ENCODE results near the gene BNIPL.

The BNIPL gene, protein sequence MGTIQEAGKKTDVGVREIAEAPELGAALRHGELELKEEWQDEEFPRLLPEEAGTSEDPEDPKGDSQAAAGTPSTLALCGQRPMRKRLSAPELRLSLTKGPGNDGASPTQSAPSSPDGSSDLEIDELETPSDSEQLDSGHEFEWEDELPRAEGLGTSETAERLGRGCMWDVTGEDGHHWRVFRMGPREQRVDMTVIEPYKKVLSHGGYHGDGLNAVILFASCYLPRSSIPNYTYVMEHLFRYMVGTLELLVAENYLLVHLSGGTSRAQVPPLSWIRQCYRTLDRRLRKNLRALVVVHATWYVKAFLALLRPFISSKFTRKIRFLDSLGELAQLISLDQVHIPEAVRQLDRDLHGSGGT

DNA sequence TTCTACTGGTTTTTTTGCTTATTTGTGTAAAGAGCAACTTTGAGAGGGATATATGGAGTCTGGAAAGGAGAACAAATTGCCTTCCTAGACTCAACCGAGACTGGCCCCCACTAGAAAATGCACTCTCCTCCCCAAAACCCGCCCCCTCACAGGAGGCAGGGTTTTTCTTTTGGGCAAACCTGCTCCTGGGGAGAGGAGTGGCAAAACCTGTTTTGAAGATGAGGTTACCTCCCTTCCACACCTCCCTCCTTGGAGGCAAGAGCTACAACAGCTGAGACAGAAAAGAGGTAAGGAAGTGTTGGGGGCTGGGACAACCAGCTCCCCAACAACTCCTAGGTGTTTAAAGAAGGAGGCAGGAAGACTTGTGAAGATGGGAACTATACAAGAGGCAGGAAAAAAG, at the start of gene BNIPL:
Gene BNIPL (plus strand): TSS at position 231 of the 400 bp plus-strand sequence. CDS start 140 bp downstream, at position 371.
- DNase-seq = no peak

DNA sequence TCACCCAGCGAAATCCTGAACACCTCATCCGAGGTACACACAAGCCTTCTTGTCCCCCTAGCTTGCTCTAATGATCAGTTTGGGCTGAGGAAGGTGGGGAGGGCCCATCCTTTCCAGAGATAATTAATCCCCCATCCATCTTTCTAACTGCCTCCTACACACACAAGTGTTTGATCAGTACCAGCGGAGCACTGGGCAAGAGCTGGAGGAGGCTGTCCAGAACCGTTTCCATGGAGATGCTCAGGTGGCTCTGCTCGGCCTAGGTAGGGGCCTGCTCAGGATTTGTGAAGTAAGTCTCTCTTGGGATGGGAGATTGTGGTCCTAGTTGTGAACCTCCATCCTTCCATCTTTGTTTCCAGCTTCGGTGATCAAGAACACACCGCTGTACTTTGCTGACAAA, 48.5 kb upstream of the BNIPL start:
- no peak for DNase-seq

DNA sequence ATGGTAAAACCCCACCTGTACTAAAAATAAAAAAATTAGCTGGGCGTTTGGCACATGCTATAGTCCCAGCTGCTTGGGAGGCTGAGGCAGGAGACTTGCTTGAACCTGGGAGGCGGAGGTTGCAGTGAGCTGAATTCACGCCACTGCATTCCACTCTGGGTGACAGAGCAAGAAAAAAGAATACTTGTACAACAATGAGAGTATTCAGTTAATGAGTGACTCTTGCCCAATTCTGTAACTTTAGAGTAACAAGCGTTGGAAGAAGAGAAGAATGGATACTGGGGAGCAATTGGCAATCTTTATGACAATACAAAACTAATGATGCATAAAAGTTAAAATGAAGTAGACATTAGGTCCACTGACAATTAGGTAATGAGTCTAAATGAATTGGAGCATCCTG, 43.8 kb upstream of the BNIPL start:
- DNase-seq = no peak

DNA sequence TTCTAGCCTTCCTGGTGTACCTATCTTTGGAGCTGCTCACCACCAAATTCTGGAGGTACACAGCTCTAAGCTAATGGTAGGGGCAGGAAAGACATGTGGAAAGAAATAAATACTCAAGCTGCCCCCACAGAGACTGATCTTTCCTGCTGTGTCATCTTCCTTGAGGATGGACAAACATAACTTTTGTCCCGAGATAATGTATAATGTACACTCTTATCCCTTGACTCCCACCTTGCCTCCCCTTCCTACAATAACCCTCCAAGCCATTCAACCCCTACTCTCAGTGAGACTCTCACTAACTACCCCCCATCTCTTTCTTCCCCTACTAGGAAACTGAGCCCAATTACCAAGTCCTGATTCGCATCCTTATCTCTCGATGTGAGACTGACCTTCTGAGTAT, 42.1 kb upstream of the BNIPL start:
- DNase-seq = no peak

DNA sequence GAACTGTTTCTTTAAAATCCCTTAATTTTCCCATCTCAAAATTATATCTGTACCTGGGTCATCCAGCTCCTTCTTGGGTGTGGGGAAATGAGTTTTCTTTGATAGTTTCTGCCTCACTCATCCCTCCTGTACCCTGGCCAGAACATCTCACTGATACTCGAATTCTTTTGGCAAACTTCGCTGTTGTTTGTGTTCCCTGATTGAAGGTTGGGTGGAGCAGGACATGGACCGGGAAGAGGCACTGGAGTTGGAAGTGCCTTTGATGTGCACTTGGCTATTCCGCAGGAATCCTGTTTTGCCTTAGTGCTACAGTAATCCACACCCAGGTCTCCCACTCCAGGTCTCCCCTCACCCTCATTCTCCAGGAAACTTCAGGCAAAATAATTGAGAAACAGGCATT, 40.9 kb upstream of the BNIPL start:
- DNase-seq = no peak

DNA sequence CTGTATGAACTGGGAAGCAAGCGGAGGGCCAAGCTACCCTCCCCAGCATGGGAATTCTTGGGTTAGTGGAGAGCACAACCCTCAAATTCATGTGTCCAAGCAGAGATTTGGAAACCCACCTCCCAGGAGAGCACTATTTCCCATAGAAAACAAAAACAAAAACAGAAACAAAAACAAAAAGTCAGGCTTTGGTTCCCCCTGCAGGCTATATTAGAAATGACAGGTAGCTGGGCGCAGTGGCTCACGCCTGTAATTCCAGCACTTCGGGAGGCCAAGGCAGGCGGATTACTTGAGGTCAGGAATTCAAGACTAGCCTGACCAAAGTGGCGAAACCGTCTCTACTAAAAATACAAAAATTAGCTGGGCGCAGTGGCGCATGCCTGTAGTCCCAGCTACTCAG, 40.5 kb upstream of the BNIPL start:
- no peak for DNase-seq

DNA sequence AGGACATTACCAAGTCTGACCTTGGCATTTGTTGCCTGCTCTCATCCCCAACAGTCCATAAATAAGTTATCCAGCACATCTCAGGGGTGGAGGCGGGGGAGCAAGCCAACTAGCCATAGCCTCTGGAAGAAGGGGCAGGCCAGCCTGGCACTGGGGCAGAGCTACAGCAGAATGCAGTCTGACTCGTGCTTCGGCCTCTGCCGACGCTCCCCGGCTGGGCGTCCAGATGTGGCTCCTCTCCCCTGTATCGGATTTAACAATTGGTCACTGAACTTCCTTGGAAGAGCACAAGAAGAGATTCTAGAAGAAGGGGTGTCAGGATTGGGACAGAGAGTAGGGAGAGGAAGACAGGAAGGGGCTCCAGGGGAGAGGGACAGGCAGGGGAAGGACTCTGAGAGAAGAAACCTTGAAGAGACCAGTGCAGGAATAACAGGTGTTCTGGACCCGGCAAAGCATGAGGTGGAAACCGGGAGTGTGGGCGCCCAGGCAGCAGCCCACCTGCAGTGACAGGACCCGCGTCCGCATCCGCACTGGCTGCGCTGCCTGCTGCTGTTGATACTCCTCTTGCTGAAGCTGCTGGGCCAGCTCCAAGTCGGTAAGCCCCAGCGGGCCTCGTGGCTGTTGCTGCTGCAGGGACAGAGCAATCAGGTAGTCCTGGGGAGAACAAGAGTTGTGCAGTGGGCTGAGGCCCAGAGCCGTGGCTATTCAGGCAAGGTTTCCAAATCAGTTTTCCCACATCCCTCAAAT, 39.1 kb upstream of the BNIPL start:
- no peak for DNase-seq

DNA sequence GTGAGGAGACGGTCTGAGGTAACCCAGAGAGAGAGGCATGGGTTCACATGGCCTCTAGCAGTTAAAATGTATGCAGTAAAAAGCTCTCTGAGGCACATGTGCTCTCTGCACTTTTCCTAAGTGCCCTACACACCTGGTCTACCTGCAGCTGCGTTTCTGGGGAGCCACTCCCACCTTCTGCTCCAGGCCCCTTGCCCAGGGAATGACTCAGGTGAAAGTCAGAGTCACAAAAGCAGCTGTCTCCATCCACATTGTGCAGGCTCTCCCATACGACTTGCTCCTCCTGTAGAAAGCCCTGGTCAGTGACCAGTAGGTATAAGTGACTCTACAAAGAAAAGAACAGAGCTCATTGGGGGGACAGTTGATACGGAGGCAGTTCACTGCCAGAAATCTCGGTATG, 38.4 kb upstream of the BNIPL start:
- no peak for DNase-seq

DNA sequence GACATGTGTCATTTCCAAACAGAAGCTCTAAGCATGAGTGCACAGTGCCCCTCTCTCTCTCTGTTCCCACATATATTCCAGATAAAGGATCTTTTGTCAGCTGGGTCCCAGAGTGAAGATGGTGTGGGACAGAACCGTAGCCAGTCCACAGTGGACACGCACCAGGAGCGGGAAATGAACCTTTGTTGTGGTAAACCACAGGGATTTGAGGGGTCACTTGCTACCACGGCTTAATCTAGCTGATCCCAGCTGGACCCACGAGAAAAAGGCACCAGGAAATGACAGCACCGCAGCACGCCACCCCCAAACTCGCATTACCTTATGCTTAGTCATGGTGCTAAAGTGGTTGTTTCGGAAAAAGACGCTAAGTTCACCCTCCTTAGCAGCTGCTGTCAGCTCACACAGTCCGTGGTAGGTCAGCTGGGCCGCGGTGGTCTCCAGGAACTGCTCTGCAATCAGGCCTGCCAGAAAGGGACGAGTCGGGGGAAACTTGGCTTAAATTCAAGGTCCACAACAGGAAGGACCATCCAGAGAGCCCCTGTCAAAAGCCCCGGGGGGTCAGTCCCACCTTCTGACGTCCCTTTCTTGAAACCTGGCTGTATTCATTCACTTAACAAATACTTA, 37.2 kb upstream of the BNIPL start:
- no peak for DNase-seq

DNA sequence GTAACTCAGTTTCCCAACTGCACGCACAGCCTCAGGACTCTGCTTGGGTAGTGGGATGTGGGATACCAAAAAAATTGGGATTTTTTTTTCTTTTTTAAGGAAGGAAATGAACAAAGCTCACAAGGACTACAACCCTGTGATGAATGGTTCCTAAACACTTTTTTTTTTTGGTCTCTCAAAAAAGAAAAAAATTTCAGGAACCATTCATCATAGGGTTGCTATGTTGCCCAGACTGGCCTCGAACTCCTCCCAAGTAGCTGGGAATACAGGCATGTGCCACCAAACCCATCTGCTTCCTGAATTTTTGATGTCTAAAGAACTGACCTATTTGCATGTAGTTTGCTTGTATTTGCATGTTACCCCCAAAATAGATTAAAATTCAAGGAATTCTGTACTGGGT, 36.5 kb upstream of the BNIPL start:
- DNase-seq = no peak

DNA sequence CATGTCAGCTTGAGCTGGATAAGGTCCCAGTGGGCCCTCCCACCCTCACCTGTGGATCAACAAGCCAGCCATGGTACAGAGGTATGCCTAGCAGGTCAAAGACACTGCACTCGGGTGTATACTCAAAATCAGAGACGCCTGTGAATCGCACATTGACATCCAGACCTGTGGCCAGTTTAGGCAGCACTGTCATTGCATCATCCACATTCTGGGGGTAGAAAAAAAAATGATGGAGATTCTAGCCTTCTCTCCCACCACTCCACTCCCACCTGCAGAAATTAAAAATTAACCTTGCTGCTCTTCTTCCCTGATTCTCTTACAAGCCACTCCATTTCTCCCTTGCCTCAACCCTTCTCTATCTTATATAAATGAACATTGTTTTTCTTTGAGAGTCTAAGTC, 36.0 kb upstream of the BNIPL start:
- DNase-seq = no peak

DNA sequence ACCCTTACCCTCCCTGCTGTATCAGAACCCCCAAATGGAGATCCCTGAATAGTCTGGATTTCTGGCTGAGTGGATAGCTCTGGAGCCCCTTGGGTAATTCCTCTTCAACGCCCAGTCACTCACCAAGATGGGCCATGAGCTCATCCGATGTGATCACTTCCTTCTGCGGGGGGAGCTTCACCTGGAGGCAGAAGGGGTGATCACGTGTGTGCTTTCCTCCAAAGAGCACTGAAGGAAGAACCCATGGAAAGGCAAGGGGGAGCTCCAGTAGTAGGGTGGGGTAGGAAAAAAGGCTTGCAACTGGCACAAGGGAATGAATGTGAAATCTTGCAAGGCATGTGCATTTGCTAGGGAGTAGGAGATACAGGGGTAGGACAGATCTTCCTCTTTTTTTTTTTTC, 34.8 kb upstream of the BNIPL start:
- no peak for DNase-seq

DNA sequence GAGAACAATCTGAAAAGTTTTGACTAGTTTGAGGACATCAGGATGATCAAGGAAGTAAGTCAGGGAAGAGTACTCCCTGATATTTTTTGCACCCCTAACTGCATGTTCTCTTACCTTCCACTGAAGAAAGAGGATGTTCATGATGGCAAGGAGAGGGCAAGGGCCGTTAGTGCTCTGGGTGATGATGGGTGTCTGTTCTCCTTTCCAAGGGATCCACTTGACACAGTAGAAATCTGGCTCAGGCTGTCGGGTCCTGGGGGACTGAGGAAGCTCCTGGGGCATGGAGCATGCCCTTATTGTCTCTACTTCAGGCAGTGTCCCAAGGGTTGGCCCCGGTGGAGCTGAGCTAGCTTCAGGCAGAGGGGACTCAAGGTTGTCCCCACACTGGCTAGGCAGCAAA, 34.3 kb upstream of the BNIPL start:
- no peak for DNase-seq

DNA sequence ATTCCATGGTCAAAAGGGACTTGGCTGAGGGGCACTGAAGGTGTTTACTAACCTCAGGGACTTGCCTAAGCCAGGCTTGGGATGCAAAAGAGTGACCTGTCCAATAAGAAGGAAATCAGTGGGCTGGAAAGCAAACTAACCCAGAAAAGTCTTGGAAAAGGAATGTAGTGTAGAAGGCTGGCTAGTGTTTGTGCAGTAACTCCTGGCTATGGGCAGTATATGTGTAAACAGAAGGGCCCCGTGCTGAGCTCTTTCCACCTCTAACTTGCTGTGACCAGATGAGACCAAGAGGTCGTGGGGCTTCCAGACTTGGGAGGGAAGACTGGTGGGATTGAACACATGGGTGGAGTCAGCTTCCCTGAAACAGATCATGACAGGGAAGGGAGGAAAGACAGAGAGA, 33.8 kb upstream of the BNIPL start:
- no peak for DNase-seq

DNA sequence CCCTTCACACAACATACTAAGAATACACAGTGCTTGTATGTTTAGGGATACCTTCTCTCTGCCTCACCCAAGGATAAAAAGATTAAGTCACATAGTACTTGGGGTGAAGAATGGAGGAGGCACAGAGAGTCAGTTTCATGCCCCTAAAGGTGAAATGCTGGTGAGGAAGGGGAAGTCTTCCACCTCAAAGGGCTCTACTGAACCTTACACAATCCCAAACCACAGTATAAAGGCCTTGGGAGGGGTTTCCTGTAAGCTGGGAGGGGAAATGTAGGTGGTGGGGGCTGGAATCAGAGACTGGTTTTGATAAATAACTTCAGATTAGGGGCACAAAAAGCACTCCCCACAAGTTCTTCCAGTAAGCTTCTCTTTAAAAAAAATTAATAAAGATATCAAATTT, 33.2 kb upstream of the BNIPL start:
- DNase-seq = no peak

DNA sequence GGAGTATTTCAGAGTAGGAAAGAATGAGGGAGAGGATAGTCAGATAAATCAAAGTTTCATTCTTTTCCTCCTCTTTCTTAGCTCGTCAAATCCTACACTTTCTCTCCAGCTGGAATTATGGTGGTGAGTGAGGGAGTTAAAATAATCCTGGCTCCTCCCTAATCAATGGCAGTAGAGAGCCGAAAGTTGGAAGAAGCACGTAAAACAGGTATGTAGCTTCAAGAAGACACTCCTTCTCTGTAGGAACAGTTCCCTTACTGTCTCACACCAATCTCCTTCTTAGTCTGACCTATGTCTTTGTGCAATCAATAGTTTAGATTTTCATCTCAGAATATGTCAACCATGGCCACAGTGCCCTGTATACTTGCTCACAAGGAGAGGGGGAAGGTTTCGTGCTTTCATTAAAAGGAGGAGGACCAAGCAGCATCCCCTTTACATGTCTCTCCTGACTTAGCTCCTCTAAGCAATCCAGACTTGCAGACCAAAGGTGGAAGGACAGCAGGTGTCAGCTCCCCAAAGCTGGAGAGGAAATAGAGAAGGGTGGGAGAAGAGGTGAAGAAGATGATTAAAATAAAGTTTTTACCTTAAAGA, 30.6 kb upstream of the BNIPL start:
- peak; percentile 41 for DNase-seq

DNA sequence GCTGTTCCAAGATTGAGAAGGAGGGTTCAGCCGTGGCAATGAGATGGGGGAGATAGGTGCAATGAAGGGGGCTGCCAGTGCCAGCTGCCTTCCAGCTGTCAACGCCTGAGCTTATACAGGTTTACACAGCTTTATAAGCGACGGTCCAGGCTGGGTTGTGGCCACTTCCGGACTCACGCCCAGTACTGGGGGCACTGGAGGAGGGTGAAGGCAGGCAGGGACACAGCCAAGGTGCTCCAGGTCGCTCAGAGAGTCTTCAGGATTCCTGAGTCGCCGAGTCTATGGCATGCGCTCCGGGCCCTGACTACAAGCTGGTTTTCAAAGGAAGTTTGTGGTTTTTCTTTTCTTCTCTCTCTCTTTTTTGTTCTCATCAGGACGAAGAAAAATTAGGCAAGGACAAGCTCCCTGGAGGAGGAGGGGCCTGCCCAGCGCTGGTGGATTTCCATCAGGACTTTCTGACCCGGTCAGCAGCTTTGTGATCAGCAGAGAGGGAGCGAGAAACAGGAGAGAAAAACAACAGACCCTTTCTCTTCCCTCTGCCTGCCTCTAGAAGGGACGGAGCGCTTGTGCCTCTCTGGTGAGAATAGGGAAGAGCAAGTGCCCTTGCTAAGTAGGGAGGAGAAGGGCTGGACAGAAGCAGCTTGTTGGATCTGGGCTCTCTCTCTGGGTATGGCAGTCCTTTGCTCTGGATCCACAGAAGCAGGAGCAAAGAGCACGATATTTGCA, 29.9 kb upstream of the BNIPL start, which contains the start of gene MINDY1:
Gene MINDY1 (minus strand): TSS at position 576 of the 726 bp plus-strand sequence. CDS start 4,285 bp downstream, outside the sequence.
- DNase-seq = peak; percentile 91

DNA sequence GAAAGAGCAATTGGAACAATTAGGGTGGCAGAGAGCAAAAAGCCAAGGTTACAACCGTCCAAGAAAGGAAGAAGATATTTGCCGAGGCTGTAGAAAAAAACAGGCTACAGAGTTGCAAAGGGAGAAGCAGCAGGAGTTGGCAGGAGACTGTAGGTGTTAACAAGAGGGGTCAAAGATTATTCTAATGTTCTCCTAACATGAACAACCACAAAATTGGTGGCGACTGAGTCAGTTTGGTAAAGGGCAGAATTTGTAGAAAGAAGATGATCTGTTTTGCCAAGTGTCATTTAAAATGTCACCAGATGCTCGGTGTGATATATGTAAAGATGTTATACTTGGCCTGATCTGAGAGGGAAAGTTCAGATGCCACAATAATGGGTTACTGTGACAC, 28.5 kb upstream of the BNIPL start:
- DNase-seq = no peak

DNA sequence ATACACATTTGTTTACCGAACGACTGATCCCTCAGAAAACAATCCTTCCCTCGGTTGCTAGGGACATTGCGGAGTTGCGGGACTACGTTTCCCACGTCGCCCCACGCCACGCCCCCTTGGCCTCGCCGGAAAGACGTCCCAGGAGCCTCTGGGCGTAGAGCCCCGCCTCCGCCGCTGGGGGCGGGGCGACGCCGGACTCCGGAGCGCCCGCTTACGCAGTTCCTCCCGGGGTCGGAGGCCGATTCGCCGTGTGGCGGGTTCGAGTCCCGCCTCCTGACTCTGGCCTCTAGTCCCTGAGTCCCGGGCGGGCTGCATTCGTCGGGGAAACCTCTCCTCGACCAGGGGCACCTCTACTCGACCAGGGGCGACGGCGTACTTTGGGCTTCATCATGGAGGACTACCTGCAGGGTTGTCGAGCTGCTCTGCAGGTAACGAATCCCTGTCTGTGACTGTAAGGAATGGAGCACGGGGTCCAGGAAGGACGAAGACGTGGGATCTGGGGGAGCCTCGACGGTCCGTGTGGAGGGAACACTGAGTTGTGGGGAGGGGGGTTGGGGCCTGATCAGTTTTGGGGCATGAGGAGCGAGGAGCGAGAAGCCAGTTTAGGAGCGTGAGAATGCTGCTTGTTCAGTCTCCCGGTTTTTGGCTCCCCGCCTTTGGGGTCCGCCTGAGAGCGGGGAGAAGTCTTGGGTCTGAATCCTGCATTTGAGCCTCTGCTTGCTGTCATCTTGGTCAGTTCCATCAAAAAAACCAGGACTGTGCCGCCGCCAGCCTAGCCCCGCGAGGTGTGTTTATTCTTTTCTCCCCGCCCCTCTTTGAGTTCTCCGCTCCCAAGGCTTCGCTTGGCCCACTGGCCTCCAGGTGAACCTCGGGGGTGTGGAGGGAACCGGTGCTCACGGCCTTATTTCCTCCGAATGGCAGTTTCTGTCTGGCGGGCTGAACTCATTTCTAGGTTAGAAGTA, 27.9 kb upstream of the BNIPL start, which contains the start of gene PRUNE1:
Gene PRUNE1 (plus strand): TSS at position 206 of the 962 bp plus-strand sequence. CDS start 184 bp downstream, at position 390.
- peak; percentile 99 for DNase-seq

DNA sequence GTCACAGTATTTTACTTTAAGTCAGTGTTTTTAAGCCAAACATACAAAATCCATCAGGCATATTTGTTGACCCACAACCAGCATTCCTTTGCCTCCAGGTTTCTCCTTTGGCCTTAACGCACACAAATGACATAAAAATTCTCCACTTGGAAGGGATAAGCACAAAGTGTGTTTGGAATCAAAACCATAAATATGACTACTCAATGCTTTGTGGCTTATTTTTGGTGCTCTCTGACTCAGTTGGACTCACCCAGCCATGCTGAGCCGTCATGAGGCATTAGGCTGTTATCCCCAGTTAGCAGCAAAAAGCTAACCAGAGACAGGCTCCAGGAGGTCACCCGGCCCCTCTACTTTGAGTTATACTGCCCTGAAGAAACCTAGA, 27.2 kb upstream of the BNIPL start:
- no peak for DNase-seq

DNA sequence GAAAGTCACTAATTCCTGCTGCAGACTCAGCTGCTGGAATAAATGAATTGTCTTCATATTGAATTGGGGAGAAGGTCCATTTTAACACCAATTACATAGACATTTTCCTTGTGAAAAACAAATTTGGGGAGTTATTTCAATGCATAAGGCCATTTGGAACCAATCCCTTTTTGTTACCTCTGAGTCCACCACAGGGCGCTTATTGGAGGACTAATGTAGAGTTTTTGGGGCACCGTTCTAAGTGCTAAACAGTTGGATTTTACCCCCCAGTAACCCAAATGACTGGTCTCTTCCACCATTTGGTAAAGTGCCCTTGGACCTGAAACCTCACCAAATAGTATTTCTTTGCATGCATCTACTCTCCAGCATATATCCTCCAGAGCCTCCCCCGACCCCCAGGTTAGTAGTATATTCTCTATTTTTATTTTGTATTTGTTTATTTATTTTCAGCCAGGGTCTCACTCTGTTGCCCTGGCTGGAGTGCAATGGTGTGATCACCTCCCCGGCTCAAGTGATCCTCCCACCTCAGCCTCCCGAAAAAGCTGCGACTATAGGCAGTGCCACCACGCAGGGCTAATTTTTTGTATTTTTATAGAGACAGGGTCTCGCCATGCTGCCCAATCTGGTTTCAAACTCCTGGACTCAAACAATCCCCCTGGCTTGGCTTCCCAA, 26.6 kb upstream of the BNIPL start:
- no peak for DNase-seq
